Activated CD8-positive, alpha-beta memory T cell treated with anti-CD3 and anti-CD28 coated beads for 36 hours (primary cell): ENCODE results near the gene PLPPR2. TPM values are rescaled to one million over a fixed set of nuclear protein-coding genes. Genes with fewer than 3 reads are reported as not detected.
"Not testable (repeated sequence)": the region's sequence is repeated elsewhere in the genome, so short reads cannot be mapped to it uniquely, and the experiment has no call there.

ENCODE experiments used
- CTCF ChIA-PET: fragments of 350-600 bp; sonication (Branson Sonifier 250); formaldehyde crosslinking; loops from one replicate; lab custom pipeline; 2021; ENCODE audit warnings: antibody characterized with exemption; lab: Charles Lee
- POLR2A ChIA-PET: fragments of 350-600 bp; sonication (Branson Sonifier 250); formaldehyde crosslinking; loops from one replicate; lab custom pipeline; 2021; ENCODE audit warnings: antibody characterized with exemption; lab: Charles Lee
- total RNA-seq, 2 experiments: library from RNA; stranded (reverse); gene quantifications; one replicate each; pipeline ENCODE4 v1.2.3, GENCODE V29; 2021

The PLPPR2 gene
- total RNA-seq, 2 experiments from 2014 or later = 1.3 to 1.7 TPM

GRCh38 chr19:11338569-11339253, 16.5 kb upstream of the PLPPR2 start:
- ChIA-PET CTCF (interaction anchor here (0.6 to 1.8 kb wide), 3 partner anchors 42 to 459 kb away, joined by 3 to 6 read pairs (median 4); no protein-coding TSS in a partner anchor), POLR2A (interaction anchor here (0.6 to 1.0 kb wide), 2 partner anchors 144 to 728 kb away, joined by 3 to 4 read pairs; no protein-coding TSS in a partner anchor)

DNA sequence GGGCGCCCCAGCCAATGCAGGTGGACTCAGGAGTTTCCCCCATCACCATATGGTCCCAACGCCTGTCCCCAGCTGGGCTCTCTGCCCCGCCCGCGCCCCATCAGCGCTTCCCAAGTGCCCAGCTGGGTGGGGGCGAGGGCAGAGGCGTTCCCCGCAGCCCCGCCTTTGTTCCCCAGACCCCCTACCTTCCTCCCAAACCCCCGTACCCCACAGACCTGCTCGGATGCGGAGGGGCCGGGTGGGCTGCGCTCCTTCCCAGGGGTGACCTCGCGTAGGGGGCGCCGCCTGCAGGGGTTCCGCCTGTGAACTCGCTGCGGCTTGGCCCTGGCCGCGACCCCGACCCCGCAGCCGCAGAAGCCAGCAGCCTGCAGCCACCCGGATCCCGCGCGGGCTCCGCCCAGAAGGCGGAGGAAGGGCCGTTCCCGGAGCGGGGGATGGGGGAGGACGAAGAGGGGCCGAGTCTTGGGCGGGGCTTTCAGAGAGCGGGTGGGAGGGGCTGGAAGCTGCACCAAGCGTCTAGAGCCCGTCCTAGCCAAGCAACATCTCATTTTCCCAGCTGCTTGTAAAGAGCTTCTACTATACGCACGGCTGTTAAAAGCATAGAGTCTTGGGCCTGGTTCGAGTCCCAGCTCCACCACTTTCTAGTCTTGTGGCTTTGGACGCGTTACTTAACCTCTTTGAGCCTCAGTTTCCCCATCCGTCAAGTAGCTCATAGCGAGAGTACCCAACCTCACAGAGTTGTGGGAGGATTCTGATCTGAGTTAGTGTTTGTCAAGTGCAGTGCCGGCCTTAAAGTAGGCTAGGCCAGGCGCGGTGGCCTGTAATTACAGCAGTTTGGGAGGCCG, 15.8 kb upstream of the PLPPR2 start, which contains the start of gene RAB3D:
TSS of gene RAB3D (minus strand) at position 404 of the 845 bp plus-strand sequence. CDS start 2,258 bp downstream, outside the sequence.
- CTCF ChIA-PET = interaction anchor here (0.5 to 1.8 kb wide), 5 partner anchors 9 to 458 kb away, joined by 3 to 5 read pairs (median 4); no protein-coding TSS in a partner anchor
- POLR2A ChIA-PET = interaction anchor here (0.6 to 1.0 kb wide), 3 partner anchors 33 to 727 kb away, joined by 3 to 4 read pairs (median 3); no protein-coding TSS in a partner anchor

DNA sequence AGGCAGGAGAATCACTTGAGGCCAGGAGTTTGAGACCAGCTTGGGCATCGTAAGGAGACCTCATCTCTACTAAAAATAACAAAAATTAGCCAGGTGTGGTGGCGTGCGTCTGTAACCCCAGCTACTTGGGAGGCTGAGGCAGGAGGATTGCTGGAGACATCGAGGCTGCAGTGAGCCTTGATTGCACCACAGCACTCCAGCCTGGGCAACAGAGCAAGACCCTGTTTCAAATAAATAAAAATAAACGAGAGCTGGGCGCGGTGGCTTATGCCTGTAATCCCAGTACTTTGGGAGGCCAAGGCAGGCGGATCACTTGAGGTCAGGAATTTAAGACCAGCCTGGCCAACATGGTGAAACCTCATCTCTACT, 15.1 kb upstream of the PLPPR2 start:
- CTCF ChIA-PET = interaction anchor here (0.5 to 1.8 kb wide), 4 partner anchors 9 to 150 kb away, joined by 3 to 5 read pairs (median 4); no protein-coding TSS in a partner anchor
- POLR2A ChIA-PET = interaction anchor here (0.7 kb wide), 1 partner anchor 32 kb away, joined by 3 read pairs; no protein-coding TSS in a partner anchor

- POLR2A ChIA-PET = no interaction called here
- CTCF ChIA-PET = interaction anchor here (0.7 kb wide), 2 partner anchors 104 to 138 kb away, joined by 3 to 4 read pairs; no protein-coding TSS in a partner anchor
Measured at GRCh38 chr19:11342429-11342828, 12.8 kb upstream of the PLPPR2 start.

DNA sequence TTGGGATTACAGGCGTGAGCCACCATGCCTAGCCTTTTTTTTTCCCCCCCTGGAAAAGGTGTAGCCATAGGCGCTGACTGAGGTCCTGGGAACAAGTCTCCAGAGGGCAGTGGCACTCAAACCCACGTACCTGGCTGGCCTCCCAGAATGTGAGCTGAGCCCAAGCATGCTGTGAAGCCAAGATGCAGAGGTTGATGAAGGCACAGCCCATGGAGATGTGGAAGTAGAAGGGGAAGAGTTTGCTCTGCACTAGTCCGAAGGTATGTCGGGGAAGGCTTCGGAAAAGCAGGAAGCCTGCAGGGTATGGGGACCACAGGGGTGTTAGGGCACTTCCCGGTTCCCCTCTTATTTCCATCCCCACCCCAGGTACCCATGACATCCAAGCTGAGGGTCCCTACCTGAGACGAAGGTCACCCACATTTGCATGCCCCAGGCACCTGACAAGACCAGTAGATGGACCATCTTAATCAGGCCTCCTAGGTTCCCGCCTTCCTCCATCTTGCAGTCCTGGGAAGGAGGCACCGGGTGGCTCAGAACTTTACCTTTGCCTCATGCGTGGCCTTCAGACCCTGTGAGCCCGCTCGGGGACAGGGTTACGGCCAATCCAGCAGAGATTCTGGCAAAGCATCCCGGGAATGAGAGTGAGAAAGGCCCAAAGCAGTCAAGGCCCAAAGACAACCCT, 10.0 kb upstream of the PLPPR2 start:
- ChIA-PET CTCF (interaction anchor here (0.7 kb wide), 1 partner anchor 73 kb away, joined by 3 read pairs; no protein-coding TSS in a partner anchor), POLR2A (interaction anchor here (1.0 to 2.3 kb wide), 2 partner anchors 29 to 30 kb away, joined by 5 to 8 read pairs; partner anchors contain the start of gene SWSAP1)

DNA sequence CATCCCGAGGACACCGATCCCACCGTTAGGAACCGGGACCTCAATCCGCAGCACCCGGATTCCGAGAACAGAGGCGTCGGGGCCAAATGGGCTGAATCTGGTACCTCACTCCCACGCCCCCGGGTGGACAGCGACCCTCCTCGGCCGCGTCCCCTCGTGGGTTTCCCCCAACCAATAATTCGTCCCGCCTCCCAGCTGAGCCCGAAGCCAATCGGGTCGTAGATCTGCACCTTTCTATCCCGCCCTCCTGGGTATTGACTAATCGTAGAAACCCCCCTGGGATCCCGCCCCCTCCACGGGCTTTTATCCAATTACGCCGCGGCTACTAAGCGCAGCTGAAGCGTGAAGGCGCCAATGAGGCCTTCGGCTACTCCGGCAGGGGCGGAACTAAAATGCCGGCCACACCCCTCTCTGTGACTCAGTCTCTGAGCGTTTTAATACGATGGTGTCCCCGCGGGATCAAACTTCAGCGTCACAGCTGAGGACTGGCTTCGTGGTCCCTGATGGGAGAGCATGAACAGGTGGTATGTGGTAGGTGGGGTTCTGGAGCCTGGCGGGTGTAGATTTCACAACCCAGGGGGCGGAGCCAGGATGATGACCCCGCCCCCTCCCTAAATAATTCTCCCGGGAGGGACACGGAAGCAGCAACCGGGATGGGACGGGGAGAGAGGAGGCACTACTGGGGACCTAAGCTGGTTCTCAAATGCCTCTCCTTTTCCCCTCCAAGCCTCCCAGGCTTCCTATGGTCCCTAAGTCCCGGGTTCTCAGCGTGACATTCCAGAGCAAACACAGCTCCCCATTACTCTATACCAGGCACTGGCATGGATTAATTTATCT, 8.9 kb upstream of the PLPPR2 start, which contains the start of the genes CCDC159 and TMEM205:
TSS of gene CCDC159 (plus strand) at position 416 of the 837 bp plus-strand sequence. CDS start at position 504, 88 bp downstream.
TSS of gene TMEM205 (minus strand) at position 165 of the 837 bp plus-strand sequence. CDS start 649 bp downstream, outside the sequence.
- POLR2A ChIA-PET = interaction anchor here (0.9 to 2.3 kb wide), 4 partner anchors 22 to 35 kb away, joined by 3 to 8 read pairs (median 6); partner anchors contain the start of gene SWSAP1
- CTCF ChIA-PET = interaction anchor here (0.5 to 1.7 kb wide), 4 partner anchors 21 to 266 kb away, joined by 3 to 5 read pairs (median 4); no protein-coding TSS in a partner anchor

DNA sequence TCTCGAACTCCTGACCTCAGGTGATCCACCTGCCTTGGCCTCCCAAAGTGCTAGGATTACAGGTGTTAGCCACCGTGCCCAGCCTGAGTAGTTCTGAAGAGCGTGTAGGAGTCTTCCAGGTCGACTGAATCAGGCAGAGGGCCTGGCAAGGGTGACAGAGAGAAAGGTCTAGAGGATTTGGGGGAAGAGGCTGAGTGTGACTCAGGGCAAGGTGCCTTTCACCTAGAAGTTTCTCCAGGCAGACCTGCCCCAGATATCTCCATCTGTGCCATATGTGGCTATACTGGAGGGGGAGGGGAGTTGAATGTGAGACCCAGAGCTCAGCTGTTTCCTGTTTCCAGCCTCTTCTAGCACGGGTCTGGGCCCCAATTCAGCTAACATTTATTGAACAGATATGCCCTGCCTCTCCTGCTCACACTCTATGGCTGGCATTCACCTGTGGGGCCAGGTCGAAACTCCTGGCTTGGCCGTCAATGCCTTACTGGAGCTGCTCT, 7.6 kb upstream of the PLPPR2 start:
- CTCF ChIA-PET = interaction anchor here (0.9 to 1.7 kb wide), 2 partner anchors 20 to 33 kb away, joined by 3 read pairs; no protein-coding TSS in a partner anchor
- POLR2A ChIA-PET = interaction anchor here (0.5 to 2.3 kb wide), 3 partner anchors 27 to 277 kb away, joined by 4 to 8 read pairs (median 7); partner anchors contain the start of gene SWSAP1

GRCh38 chr19:11349171-11349570, 6.1 kb upstream of the PLPPR2 start:
- ChIA-PET POLR2A (no interaction called here), CTCF (no interaction called here)

DNA sequence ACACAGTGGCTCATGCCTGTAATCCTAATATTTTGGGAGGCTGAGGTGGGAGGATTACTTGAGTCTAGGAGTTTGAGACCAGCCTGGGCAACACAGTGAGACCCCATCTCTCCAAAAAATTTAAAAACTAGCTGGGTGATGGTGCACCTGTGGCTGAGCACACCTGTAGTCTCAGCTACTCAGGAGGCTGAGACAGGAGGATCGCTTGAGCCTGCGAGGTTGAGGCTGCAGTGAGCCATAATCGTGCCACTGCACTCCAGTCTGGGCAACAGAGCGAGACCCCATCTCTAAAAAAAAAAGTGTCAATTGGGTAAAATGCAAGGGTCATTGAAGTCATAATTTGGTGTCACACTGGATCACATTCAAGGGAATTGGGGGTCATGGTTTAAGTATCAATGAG, 1.1 kb upstream of the PLPPR2 start:
- POLR2A ChIA-PET, CTCF ChIA-PET: not testable (repeated sequence)

- ChIA-PET CTCF (no interaction called here), POLR2A (no interaction called here)
Measured at GRCh38 chr19:11356074-11356397, 804 bp downstream of the PLPPR2 start.

DNA sequence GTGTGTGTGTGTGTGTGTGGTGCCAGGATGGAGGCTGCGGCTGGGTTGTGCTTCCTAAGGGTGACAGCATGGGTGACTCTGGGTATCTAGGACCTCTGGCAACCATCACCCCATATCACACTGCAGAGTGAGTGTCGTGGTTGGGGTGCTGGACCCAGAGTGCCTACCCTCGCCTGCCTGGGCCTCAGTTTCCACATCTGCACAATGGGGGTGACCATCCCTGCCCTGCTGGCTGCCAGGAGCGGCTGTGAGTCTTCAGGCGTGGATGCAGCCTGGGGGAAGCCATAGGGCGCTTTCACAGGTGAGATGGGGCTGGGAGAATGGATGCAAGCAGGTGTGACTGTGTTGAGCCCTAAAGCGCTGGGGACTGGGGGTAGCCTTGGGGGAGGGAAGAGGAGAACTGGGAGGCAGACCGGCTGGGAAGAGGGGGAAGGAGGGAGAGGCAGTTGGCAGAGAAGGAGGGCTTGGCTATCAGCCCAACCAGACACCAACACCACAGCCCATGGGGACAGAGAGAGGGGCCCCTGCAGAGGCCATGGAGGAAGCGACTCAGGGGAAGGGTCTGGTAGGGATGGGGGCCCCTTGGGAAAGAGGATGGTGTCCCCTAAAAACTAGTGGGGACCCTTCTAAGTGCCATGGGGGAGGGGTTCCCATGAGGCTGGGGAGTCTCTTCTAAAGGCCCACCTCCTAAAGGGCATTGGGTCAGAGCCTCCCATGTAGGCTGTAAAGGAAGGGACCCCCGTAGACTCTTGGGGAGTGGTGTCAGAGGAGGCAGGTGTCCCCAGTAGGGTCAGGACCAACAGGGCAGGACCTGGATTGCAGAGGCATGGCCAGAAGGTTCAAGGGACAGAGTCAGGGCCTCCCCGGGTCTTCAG, 1.7 kb downstream of the PLPPR2 start:
- CTCF ChIA-PET = no interaction called here
- POLR2A ChIA-PET = no interaction called here

- POLR2A ChIA-PET = no interaction called here
- CTCF ChIA-PET = no interaction called here
Measured at GRCh38 chr19:11359421-11359820, 4.2 kb downstream of the PLPPR2 start.

- ChIA-PET POLR2A (no interaction called here), CTCF (interaction anchor here (1.7 kb wide), 1 partner anchor 73 kb away, joined by 4 read pairs; the partner anchor contains the start of gene ODAD3)
Measured at GRCh38 chr19:11361037-11361770, 6.0 kb downstream of the PLPPR2 start.

- ChIA-PET POLR2A (no interaction called here), CTCF (interaction anchor here (1.7 kb wide), 1 partner anchor 72 kb away, joined by 4 read pairs; the partner anchor contains the start of gene ODAD3)
Measured at GRCh38 chr19:11361771-11362731, 6.8 kb downstream of the PLPPR2 start.

DNA sequence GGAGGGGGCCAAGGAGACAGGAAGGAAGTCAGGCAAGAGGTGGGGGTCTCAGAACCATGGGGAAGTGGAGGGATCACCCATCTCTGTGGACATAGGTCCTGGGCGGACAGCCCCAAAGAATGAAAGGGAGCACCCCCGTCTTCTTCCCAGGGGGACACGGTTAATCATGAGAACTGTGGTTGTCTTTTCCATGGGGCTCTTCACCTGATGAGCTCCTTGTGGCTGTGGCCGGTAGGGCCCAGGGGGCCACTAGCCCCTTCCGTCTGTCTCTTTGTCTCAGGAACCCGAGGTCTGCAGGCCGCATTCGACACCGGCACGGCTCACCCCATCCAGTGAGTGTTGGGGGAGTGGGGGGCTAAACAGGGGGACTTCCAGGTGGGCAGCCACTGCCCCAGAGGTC, 8.6 kb downstream of the PLPPR2 start:
- POLR2A ChIA-PET = no interaction called here
- CTCF ChIA-PET = no interaction called here
